Measurements from ENCODE around the gene HHLA2.
"Not testable (repeated sequence)": the region's sequence is repeated elsewhere in the genome, so short reads cannot be mapped to it uniquely, and the experiment has no call there.

Gene HHLA2, protein sequence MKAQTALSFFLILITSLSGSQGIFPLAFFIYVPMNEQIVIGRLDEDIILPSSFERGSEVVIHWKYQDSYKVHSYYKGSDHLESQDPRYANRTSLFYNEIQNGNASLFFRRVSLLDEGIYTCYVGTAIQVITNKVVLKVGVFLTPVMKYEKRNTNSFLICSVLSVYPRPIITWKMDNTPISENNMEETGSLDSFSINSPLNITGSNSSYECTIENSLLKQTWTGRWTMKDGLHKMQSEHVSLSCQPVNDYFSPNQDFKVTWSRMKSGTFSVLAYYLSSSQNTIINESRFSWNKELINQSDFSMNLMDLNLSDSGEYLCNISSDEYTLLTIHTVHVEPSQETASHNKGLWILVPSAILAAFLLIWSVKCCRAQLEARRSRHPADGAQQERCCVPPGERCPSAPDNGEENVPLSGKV

GRCh38 chr3:108296239-108296638 lies at the start of gene HHLA2:
TSS of gene HHLA2 (plus strand) at chr3:108296548. CDS start at chr3:108351814, 55,266 bp downstream.
- DNase-seq = no peak

DNA sequence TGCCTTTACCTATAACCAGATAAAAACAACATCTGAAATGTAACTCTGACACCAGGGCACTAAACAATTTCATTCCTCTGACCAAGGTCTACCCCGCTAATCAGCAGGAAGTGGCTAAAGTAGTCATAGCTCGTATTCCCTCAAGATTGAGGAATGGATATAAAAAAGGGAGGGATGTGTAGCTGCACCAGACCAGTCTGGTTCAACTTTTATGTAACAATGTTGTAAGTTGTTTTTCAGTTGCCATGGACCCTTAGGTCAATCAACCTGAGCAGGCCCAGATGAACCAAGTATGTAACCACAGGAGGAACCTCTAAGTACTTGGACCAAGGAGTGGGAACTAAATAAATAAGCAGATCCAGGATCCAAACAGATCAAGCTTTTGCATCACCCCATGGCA lies 45.7 kb upstream of the HHLA2 start:
- DNase-seq = no peak

GRCh38 chr3:108251265-108251664 lies 45.1 kb upstream of the HHLA2 start:
- no peak for DNase-seq

- no peak for DNase-seq
Observed at GRCh38 chr3:108251844-108252243, 44.5 kb upstream of the HHLA2 start.

DNA sequence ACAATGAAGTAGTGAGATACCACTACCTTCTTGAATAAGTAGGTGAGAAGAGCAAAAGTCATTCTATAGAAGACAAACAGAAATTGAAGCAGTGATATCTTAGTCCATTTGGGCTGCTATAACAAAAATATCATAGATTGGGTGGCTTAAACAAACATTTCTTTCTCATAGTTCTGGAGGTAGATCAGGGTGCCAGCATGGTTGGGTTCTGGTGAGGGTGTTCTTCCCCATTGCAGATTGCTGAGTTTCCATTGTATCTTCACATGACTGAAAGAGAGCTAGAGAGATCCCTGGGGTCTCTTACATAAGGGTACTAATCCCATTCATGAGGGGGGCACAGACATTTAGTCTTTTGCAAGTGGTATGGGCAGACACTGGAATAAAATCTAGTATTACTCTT lies 41.2 kb upstream of the HHLA2 start:
- DNase-seq = no peak

DNA sequence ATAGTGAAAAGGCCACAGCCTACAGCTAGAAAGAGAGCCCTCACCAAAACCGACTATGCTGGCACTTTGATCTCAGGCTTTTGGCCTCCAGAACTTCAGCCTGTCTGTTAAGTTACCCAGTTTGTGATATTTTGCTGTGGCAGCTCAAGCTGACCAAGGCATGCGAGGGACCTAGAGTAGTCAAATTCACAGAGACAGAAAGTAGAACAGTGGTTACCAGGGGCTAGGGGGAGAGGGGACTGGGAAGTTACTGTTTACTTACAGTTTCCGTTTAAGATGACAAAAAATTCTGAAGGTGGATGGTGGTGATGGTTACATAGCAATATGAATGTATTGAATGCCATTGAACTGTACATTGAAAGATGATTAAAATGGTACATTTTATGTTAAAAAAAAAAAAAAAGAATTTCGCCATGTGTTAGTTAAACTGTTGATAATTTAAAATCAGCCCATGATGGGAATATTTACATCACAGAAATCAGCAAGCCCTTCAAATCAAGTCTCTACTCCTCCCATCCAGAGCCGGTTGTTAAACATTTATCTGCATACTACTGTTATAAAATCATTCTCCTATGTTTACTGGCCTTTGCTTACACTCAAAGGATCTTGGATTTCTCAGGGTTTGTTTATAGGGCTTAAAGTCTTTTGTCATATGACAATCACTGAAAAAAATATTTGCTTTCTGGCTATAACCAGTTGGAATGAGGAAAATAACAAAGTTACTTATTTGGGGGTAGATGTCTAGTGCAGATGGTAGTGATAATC lies 31.6 kb upstream of the HHLA2 start:
- not testable (repeated sequence) for DNase-seq

GRCh38 chr3:108268235-108268634 lies 28.1 kb upstream of the HHLA2 start:
- not testable (repeated sequence) for DNase-seq

GRCh38 chr3:108271626-108272025 lies 24.7 kb upstream of the HHLA2 start:
- DNase-seq = no peak

DNA sequence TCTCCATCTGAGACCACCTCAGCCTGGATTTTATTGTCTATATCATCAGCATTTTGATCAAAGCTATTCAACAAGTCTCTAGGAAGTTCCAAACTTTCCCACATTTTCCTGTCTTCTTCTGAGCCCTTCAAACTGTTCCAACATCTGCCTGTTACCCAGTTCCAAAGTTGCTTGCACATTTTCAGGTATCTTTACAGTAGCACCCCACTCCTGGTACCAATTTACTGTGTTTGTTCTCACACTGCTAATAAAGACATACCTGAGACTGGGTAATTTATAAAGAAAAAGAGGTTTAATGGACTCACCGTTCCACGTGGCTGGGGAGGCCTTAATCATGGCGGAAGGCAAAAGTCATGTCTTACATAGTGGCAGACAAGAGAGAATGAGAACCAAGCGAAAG lies 17.3 kb upstream of the HHLA2 start:
- not testable (repeated sequence) for DNase-seq

GRCh38 chr3:108280476-108280875 lies 15.9 kb upstream of the HHLA2 start:
- DNase-seq = no peak

DNA sequence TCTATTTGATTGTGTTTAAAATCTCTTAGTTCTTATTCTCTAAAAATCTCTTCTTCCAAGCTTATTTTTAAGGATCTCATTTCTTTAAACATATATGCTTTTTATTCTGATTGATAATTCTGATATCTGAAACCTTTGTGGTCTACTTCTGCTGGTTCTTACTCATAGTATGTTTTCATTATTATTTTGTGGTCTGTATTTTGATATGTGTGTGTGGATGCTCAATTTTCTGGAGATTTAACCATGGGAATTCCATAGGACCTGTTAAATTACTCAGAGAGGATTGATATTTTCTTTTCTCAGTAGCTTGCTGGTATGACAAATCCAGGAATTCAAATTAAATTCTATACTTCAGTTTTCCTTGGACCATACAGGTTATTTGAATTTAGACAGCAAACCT lies 14.7 kb upstream of the HHLA2 start:
- no peak for DNase-seq

GRCh38 chr3:108283006-108283405 lies 13.3 kb upstream of the HHLA2 start:
- no peak for DNase-seq

- no peak for DNase-seq
Observed at GRCh38 chr3:108283989-108284388, 12.4 kb upstream of the HHLA2 start.

- DNase-seq = no peak
Observed at GRCh38 chr3:108285176-108285575, 11.2 kb upstream of the HHLA2 start.

- no peak for DNase-seq
Observed at GRCh38 chr3:108287146-108287545, 9.2 kb upstream of the HHLA2 start.

- not testable (repeated sequence) for DNase-seq
Observed at GRCh38 chr3:108288193-108288592, 8.2 kb upstream of the HHLA2 start.

DNA sequence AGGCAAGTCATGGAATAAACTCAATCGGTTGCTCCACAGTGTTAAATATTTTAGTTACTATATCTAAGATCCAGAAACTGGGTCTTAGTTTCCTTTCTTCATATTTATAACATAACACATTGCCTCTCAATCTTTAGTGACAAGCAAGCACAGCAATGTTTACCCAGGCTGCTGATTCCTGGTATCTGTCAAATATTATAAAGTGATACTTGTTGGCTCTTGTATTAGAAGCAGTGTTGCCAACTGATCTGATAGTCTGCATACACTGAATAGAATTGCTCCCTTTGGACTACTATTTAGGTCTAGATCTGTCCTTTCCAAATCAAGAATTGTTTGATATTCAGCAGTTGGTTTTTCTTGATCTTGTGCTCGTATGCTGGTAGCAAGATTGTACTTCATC lies 7.2 kb upstream of the HHLA2 start:
- DNase-seq = no peak

DNA sequence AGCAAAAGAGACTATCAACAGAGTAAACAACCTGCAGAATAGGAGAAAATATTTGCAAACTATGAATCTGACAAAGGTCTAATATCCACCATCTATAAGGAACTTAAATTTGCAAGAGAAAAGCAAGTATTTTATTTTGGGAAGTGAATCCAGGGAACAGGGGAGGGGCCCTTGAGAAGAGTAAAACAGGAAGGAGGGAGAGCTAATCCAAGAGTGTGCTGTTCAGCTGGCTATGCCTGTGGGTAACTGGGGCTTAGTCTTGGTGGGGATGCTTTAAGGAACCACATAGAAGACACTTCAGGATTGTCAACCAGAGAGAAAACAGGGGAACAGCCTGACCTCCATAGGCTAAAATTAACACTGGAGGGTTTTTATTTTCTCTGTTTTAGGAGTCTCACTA lies 3.9 kb upstream of the HHLA2 start:
- DNase-seq = no peak

GRCh38 chr3:108292905-108293328 lies 3.4 kb upstream of the HHLA2 start:
- no peak for DNase-seq

DNA sequence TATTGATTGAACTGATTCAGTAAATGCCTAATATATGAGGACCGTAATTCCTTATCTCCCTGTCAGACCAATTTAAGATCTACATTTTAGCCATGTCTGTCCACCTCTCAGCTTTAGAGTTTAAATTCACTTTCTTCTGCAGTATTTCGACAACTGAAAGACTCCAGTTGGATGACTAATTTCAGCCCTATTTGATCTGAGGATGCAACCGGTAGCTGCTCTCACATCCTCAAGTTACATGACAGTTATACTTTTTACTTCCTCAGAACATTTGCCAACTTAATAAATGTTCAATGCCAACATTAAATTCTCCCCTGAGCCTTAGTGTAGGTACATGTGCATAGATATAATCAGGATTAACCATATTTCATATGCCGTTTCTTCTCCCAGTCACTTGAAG lies 2.5 kb upstream of the HHLA2 start:
- no peak for DNase-seq

- no peak for DNase-seq
Observed at GRCh38 chr3:108295421-108296175, 750 bp upstream of the HHLA2 start.

GRCh38 chr3:108297647-108298046 lies 1.3 kb downstream of the HHLA2 start:
- DNase-seq = no peak
